GM19023 (cell line): ENCODE results near the gene CYSRT1.

Experiments used
- ATAC-seq: cut with Tn5 transposase; IDR thresholded peaks from one replicate; pipeline ENCODE4 v1.9.1; 2021; ENCODE audit warnings: mild to moderate bottlenecking, moderate library complexity; ENCODE audit not compliant: unreplicated experiment

CYSRT1 gene

DNA sequence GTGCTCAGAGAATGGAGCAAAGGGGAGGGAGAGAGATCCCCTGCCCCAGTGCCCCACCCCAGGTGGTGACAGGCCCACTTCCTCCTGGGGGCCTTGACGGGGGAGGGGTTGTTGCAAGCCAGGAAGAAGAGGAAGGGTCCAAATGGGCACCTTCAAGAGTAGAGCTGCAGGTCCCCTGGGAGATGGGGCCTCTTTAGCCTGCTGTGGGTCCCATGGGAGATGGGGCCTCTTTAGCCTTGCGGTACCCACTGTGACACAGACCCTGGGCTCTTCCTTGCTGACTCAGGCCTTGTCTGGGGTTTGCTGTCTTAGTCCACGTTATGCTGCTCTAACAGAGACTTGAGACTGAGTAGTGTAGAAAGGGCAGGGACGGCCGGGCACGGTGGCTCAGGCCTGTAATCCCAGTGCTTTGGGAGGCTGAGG lies 43.0 kb downstream of the CYSRT1 start:
- ATAC-seq = no peak

DNA sequence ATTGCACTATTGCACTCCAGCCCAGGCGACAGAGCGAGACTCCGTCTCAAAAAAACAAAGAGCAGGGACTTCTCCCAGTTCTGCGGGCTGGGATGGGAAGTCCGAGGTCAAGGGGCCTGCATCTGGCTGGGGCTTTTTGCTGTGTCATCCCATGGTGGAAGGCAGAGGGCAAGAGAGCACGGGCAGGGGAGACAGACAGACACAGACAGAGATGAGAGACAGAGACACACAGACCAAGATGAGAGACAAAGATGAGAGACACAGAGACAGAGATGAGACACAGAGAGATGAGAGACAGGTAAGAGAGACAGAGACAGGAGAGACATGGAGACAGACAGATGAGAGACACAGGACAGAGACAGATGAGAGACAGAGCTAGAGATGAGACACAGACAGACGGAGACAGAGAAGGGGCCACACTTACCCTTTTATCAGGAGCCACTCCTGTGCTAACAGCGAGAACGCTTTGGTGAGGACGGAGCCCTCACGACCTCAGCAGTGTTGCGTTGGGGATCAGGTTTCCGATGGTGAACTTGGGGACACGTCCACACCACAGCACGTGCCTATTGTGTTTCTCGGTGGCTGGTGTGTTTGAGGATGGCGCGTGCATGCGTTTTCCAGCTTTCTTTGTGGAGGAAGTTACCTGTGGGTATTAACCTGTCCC lies 43.7 kb downstream of the CYSRT1 start:
- no peak for ATAC-seq

DNA sequence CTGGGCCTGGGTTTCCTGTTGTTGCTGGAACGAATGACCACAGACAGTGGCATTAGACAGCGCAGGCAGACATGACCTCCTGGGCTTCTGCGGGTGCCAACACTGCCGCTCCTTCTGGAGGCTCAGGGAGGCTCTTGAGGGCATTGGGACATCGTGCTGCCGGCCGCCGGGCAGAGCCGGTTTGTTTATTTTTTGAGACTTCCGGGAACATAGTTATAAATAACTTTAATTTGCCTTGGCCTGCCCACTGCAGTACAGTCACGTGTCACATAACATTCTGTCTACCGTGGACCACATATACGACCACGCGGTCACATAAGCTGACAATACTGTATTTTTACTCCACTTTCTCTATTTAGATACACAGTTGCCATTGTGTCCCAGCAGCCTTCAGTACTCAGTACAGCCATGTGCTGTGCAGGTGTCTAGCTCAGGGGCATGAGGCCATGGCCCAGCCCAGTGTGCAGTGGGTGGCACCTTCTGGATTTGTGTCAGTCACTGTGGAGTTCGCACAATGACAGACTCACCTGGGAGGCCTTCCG lies 44.3 kb downstream of the CYSRT1 start:
- ATAC-seq = no peak

- ATAC-seq = no peak
Observed at GRCh38 chr9:137270929-137271695, 46.1 kb downstream of the CYSRT1 start.

DNA sequence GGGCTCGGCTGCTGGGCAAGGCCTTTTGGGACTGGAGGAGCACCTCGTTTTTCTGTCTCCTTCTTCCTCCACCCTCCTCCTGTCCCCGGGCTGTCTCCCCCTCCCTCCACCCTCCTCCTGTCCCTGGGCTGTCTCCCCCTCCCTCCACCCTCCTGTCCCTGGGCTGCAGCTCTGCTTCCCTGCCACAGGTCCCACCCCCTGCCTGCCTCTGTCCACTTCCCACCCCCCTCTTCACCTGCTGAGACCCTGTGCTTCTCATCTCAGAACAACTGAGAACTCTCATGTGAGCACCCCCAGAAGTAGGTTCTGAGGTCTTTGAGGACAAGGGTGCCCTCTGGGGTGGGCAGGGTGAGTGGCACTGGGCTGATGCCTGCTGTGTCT lies 46.7 kb downstream of the CYSRT1 start:
- no peak for ATAC-seq

DNA sequence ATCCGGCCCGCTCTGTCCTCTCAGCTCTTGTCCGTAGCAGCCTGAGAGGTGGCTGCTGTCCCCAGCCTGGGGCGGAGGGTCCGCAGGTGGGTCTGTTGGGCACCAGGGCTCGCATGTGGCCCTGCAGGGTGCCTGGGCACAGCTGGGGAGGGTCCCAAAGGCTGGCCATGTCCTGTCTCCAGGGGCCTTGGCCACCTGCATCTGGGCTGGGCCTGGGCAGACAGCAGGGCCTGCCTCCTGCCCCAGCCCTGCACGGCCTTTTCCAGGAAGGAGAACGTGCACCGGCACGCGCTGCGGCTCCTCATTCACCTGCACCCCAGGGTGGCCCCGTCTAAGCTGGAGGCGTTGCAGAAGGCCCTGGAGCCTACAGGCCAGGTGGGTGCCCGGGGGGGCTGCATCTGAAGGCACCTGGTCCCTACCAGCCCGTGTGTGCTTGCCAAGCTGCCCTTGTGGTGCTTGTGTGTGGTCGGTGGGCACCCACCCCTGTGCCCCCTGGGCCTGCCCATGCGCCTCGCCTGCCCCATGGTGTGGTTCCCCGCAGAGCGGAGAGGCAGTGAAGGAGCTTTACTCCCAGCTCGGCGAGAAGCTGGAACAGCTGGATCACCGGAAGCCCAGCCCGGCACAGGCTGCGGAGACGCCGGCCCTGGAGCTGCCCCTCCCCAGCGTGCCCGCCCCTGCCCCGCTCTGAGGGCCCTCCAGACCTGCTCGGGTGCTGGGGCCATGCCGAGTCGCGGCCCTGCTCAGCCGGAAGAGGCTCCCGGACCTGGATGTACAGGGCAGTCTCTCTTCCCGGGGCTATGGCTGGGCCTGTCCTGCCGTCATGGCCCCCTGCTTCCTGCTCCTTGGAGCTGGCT lies 47.5 kb downstream of the CYSRT1 start:
- no peak for ATAC-seq

- ATAC-seq = no peak
Observed at GRCh38 chr9:137273095-137273490, 48.1 kb downstream of the CYSRT1 start.

DNA sequence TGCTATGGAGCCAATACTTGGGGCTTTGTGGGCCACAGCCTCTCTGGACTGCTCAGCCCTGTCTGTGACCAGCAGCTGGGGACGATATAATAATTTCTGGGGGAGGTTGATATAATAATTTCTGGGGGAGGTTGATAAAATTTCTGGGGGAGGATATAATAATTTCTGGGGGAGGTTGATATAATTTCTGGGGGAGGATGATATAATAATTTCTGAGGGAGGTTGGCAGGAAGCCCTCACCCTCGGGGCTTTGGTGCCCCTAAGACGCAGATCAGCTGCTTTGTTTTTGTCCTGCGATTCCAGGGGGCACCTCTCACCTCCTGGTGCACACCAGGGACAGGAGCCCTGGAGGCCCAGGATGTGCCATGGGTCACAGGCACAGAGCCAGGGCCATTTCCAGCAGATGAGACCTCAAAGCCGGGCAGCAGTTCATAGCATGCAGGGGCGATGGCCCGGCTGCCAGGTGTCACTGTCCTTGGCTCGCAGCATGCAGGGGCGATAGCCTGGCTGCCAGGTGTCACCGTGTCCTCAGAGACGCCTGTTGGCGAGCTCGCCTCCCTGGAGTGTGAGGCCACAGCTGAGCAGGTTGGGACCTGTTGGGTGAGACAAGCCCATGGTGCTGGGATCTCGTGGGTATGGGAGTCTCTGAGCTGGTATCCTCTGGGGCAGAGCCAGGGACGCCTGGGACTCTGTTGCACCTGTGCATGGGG lies 48.8 kb downstream of the CYSRT1 start:
- ATAC-seq = no peak

DNA sequence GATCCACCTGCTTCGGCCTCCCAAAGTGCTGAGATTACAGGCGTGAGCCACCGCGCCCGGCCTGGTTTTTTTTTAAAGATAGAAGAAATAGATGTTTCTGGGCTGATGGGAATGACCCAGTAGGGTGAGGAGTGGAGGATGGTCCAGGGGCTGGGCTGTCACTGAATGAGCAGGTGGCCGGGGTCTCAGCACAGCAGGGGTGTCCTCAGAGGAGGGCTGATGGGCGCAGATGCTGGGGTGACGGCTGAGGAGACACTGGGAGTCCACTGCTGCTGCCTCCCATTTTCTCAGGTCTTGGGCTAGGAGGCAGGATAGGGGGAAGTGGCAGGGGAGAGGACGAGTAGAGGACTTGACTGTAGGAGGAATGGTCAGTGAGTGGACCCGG lies 50.2 kb downstream of the CYSRT1 start:
- ATAC-seq = no peak
